Naive thymus-derived CD4-positive, alpha-beta T cell (primary cell): ENCODE results near the gene MBD6. TPM values are rescaled to one million over a fixed set of nuclear protein-coding genes. Genes with fewer than 3 reads are reported as not detected.

ENCODE experiments used
- ATAC-seq: fragments of 150-1000 bp; cut with Tn5 transposase; 2 replicates; pipeline ENCODE4 v1.10.0; 2021; ENCODE audit warnings: mild to moderate bottlenecking, moderate library complexity
- CTCF ChIA-PET: fragments of 350-600 bp; sonication (Branson Sonifier 250); formaldehyde crosslinking; loops from one replicate; lab custom pipeline; 2021; ENCODE audit warnings: antibody characterized with exemption; lab: Charles Lee
- POLR2A ChIA-PET: fragments of 350-600 bp; sonication (Branson Sonifier 250); formaldehyde crosslinking; loops from one replicate; lab custom pipeline; 2021; ENCODE audit warnings: antibody characterized with exemption, inconsistent platforms; lab: Charles Lee
- DNase-seq, 9 donors: peaks; one replicate each; pipeline versions ENCODE4 v3.0.0 to v3.0.0-alpha.2; 2020 to 2022; ENCODE audit warnings: mixed read lengths in 1 of 9
- H3K27ac ChIP-seq: one replicate; pipeline ENCODE4 v1.7.0; 2013; ENCODE audit warnings: mild to moderate bottlenecking, low read depth, low read length, moderate library complexity
- H3K27me3 ChIP-seq, 2 donors: one replicate each; pipeline ENCODE4 v1.7.0; 2013; ENCODE audit warnings: low read length in 2 of 2, mild to moderate bottlenecking in 2 of 2, moderate library complexity in 2 of 2; ENCODE audit not compliant: control insufficient read depth in 2 of 2, insufficient read depth in 2 of 2
- H3K36me3 ChIP-seq, 3 experiments: 1 replicate in 2 of 3; 2 replicates in 1 of 3; pipeline ENCODE4 v1.7.0; 2013; ENCODE audit warnings: low read length in 3 of 3, mild to moderate bottlenecking in 3 of 3, moderate library complexity in 1 of 3; ENCODE audit not compliant: insufficient read depth in 3 of 3, control insufficient read depth in 2 of 3
- H3K4me1 ChIP-seq, 2 donors: one replicate each; pipeline ENCODE4 v1.7.0; 2013; ENCODE audit warnings: low read length in 2 of 2, mild to moderate bottlenecking in 2 of 2, moderate library complexity in 1 of 2; ENCODE audit not compliant: control insufficient read depth in 2 of 2, insufficient read depth in 2 of 2
- H3K4me3 ChIP-seq: 2 replicates; pipeline ENCODE4 v1.7.0; 2013; ENCODE audit warnings: mild to moderate bottlenecking, low read length
- H3K9me3 ChIP-seq, 3 experiments: 1 replicate in 2 of 3; 2 replicates in 1 of 3; pipeline ENCODE4 v1.7.0; 2013; ENCODE audit warnings: low read length in 3 of 3; ENCODE audit not compliant: control insufficient read depth in 2 of 3
- H3K27ac Mint-ChIP-seq, 9 donors: one replicate each; pipeline ENCODE4 v1.8.0; 2020 to 2022; ENCODE audit warnings: mixed read lengths in 9 of 9, mild to moderate bottlenecking in 8 of 9, moderate library complexity in 5 of 9, inconsistent platforms in 2 of 9
- H3K27me3 Mint-ChIP-seq, 5 donors: one replicate each; pipeline ENCODE4 v1.8.0; 2021 to 2022; ENCODE audit warnings: mixed read lengths in 5 of 5, mild to moderate bottlenecking in 1 of 5
- H3K36me3 Mint-ChIP-seq, 5 donors: one replicate each; pipeline ENCODE4 v1.8.0; 2020 to 2022; ENCODE audit warnings: mixed read lengths in 5 of 5, mild to moderate bottlenecking in 3 of 5, inconsistent platforms in 1 of 5
- H3K4me1 Mint-ChIP-seq, 7 donors: one replicate each; pipeline ENCODE4 v1.8.0; 2020 to 2022; ENCODE audit warnings: mixed read lengths in 7 of 7, mild to moderate bottlenecking in 3 of 7, inconsistent platforms in 1 of 7
- H3K4me3 Mint-ChIP-seq, 10 donors: one replicate each; pipeline ENCODE4 v1.8.0; 2020 to 2022; ENCODE audit warnings: mild to moderate bottlenecking in 10 of 10, mixed read lengths in 10 of 10, moderate library complexity in 6 of 10, inconsistent platforms in 2 of 10
- H3K9me3 Mint-ChIP-seq, 11 donors: one replicate each; pipeline ENCODE4 v1.8.0; 2020 to 2022; ENCODE audit warnings: mixed read lengths in 11 of 11, mild to moderate bottlenecking in 4 of 11, inconsistent platforms in 1 of 11, moderate library complexity in 1 of 11
- intact Hi-C, 2 donors: fragments of 100-400 bp; cut with micrococcal nuclease; formaldehyde crosslinking; loops; one replicate each; pipeline ENCODE4 v1.15.1; 2023
- polyA plus RNA-seq, 2 donors: library from polyadenylated mRNA; unstranded; fragments of 300-500 nt; fragmentation: Illumina TruSeq; gene quantifications; one replicate each; pipeline ENCODE4 v1.2.3, GENCODE V29; 2021
- total RNA-seq, 6 experiments: library from RNA in 5 of 6; stranded (reverse) in 5 of 6; gene quantifications; 1 replicate in 5 of 6; 2 replicates in 1 of 6; pipeline ENCODE4 v1.2.3 and lab custom pipeline; 2021 to 2026

The MBD6 gene
- 100 to 1,000 TPM in 4 of 5 experiments, 10 to 100 TPM in 1; 85.2 to 127 (median 120) TPM for total RNA-seq
- polyA plus RNA-seq, result 1 to 10 TPM in 1 of 2 donors, under 1 TPM in 1; 0.50 to 1.0 TPM
- 18.7 reads per million, percentile 49 among the genes with 10 or more reads in this experiment for total RNA-seq (lab: John Stamatoyannopoulos, UW)

GRCh38 chr12:57522011-57522886, at the start of gene MBD6:
Gene MBD6, plus strand, starts transcription at chr12:57522824. Its CDS starts 1,480 bp downstream, at chr12:57524304.
- Histone ChIP-seq H3K4me1 (peaks cover 32 to 41% of the 10 kb centered on the region in 2 donors), H3K9me3 (no peaks in the 10 kb centered on the region), H3K36me3 (peaks cover 0 to 38% (median 7%) of the 10 kb centered on the region in 3 experiments), H3K27ac (peak within 1 kb of the TSS; percentile 91), H3K4me3 (peak within 1 kb of the TSS; percentile 68), H3K27me3 (no peaks in the 10 kb centered on the region)
- ATAC-seq (peak; percentile 59), DNase-seq (peak; percentile 86 to 96 (median 92))
- H3K27me3 Mint-ChIP-seq, result peaks cover 0 to 7% (median 0%) of the 10 kb centered on the region in 5 donors
- peaks cover 0 to 14% (median 0%) of the 10 kb centered on the region in 11 donors for H3K9me3 Mint-ChIP-seq
- peaks cover 44 to 62% (median 55%) of the 10 kb centered on the region in 7 donors for H3K4me1 Mint-ChIP-seq
- H3K4me3 Mint-ChIP-seq, result peak within 1 kb of the TSS; percentile 92 to 99 (median 98)
- POLR2A ChIA-PET, result interaction anchor here (1.2 to 1.8 kb wide), 2 partner anchors 45 to 62 kb away, joined by 3 to 15 read pairs; no protein-coding TSS in a partner anchor
- peaks cover 0 to 19% (median 5%) of the 10 kb centered on the region in 5 donors for H3K36me3 Mint-ChIP-seq
- peak within 1 kb of the TSS; percentile 97 to 100 (median 99) for H3K27ac Mint-ChIP-seq
- intact Hi-C loops, result loop anchor here (1.0 to 10.0 kb wide), 9 partner anchors 61 to 1705 kb away; partner anchors contain the start of genes DGKA (in 1 of the 2), NAB2 (in 1 of the 2), NACA (in 1 of the 2) and RPL41 (in 1 of the 2)
- CTCF ChIA-PET, result interaction anchor here (1.2 kb wide), 1 partner anchor 40 kb away, joined by 4 read pairs; no protein-coding TSS in a partner anchor

GRCh38 chr12:57473392-57473791, 49.2 kb upstream of the MBD6 start:
- Histone ChIP-seq H3K4me1 (peaks cover 31 to 47% of the 10 kb centered on the region in 2 donors), H3K9me3 (no peaks in the 10 kb centered on the region), H3K27me3 (no peaks in the 10 kb centered on the region), H3K27ac (peak overlapping the region; percentile 94), H3K36me3 (peaks cover 23 to 70% (median 41%) of the 10 kb centered on the region in 3 experiments), H3K4me3 (no peak overlapping the region)
- H3K36me3 Mint-ChIP-seq, result peaks cover 7 to 42% (median 36%) of the 10 kb centered on the region in 5 donors
- no peaks in the 10 kb centered on the region for H3K27me3 Mint-ChIP-seq
- no peaks in the 10 kb centered on the region for H3K9me3 Mint-ChIP-seq
- ATAC-seq (no peak), DNase-seq (no peak)
- peaks cover 38 to 65% (median 50%) of the 10 kb centered on the region in 7 donors for H3K4me1 Mint-ChIP-seq
- POLR2A ChIA-PET, result interaction anchor here (0.9 to 2.0 kb wide), 3 partner anchors 8 to 50 kb away, joined by 3 to 15 read pairs (median 3); partner anchors contain the start of gene DDIT3
- CTCF ChIA-PET, result interaction anchor here (9.6 kb wide), 1 partner anchor 13 kb away, joined by 101 read pairs; the partner anchor contains the start of gene GLI1
- intact Hi-C loops, result no loop called here
- peak overlapping the region in 9 of 10 donors; percentile 65 to 90 (median 78) for H3K4me3 Mint-ChIP-seq
- peak overlapping the region in 8 of 9 donors; percentile 80 to 93 (median 88) for H3K27ac Mint-ChIP-seq

- CTCF ChIA-PET, result interaction anchor here (9.6 kb wide), 1 partner anchor 13 kb away, joined by 101 read pairs; the partner anchor contains the start of gene GLI1
- Mint-ChIP-seq H3K9me3 (no peaks in the 10 kb centered on the region), H3K4me3 (peak overlapping the region; percentile 63 to 90 (median 78)), H3K4me1 (peaks cover 42 to 69% (median 55%) of the 10 kb centered on the region in 7 donors), H3K36me3 (peaks cover 6 to 41% (median 34%) of the 10 kb centered on the region in 5 donors), H3K27ac (peak overlapping the region; percentile 71 to 93 (median 90)), H3K27me3 (no peaks in the 10 kb centered on the region)
- no peak overlapping the region for H3K4me3 ChIP-seq
- POLR2A ChIA-PET, result interaction anchor here (0.6 to 2.0 kb wide), 7 partner anchors 8 to 75 kb away, joined by 3 to 15 read pairs (median 4); partner anchors contain the start of gene DDIT3
- no peak for DNase-seq
- no peaks in the 10 kb centered on the region for H3K27me3 ChIP-seq
- ATAC-seq, result no peak
- H3K36me3 ChIP-seq, result peaks cover 23 to 67% (median 41%) of the 10 kb centered on the region in 3 experiments
- peak overlapping the region; percentile 94 for H3K27ac ChIP-seq
- intact Hi-C loops, result no loop called here
- H3K9me3 ChIP-seq, result no peaks in the 10 kb centered on the region
- H3K4me1 ChIP-seq, result peaks cover 36 to 52% of the 10 kb centered on the region in 2 donors
Observed at GRCh38 chr12:57473886-57474285, 48.7 kb upstream of the MBD6 start.

GRCh38 chr12:57474430-57474829, 48.2 kb upstream of the MBD6 start:
- Mint-ChIP-seq H3K27me3 (no peaks in the 10 kb centered on the region), H3K4me1 (peaks cover 48 to 71% (median 59%) of the 10 kb centered on the region in 7 donors), H3K9me3 (no peaks in the 10 kb centered on the region), H3K4me3 (peak overlapping the region; percentile 63 to 90 (median 78)), H3K27ac (peak overlapping the region; percentile 71 to 93 (median 90)), H3K36me3 (peaks cover 6 to 38% (median 30%) of the 10 kb centered on the region in 5 donors)
- ATAC-seq, result no peak
- ChIA-PET POLR2A (interaction anchor here (0.6 to 2.0 kb wide), 8 partner anchors 8 to 75 kb away, joined by 3 to 15 read pairs (median 4); partner anchors contain the start of gene DDIT3), CTCF (interaction anchor here (1.6 to 9.6 kb wide), 2 partner anchors 14 to 19 kb away, joined by 4 to 101 read pairs; partner anchors contain the start of gene GLI1)
- intact Hi-C loops, result no loop called here
- Histone ChIP-seq H3K27me3 (no peaks in the 10 kb centered on the region), H3K27ac (peak overlapping the region; percentile 94), H3K9me3 (no peaks in the 10 kb centered on the region), H3K36me3 (peaks cover 23 to 62% (median 41%) of the 10 kb centered on the region in 3 experiments), H3K4me3 (no peak overlapping the region), H3K4me1 (peaks cover 42 to 57% of the 10 kb centered on the region in 2 donors)
- DNase-seq, result no peak

- Mint-ChIP-seq H3K4me1 (peaks cover 52 to 75% (median 63%) of the 10 kb centered on the region in 7 donors), H3K4me3 (peak overlapping the region; percentile 63 to 90 (median 78)), H3K9me3 (no peaks in the 10 kb centered on the region), H3K27me3 (no peaks in the 10 kb centered on the region), H3K27ac (peak overlapping the region; percentile 71 to 93 (median 90)), H3K36me3 (peaks cover 6 to 39% (median 29%) of the 10 kb centered on the region in 5 donors)
- Histone ChIP-seq H3K27ac (peak overlapping the region; percentile 94), H3K36me3 (peaks cover 23 to 58% (median 41%) of the 10 kb centered on the region in 3 experiments), H3K4me1 (peaks cover 45 to 62% of the 10 kb centered on the region in 2 donors), H3K4me3 (no peak overlapping the region), H3K9me3 (no peaks in the 10 kb centered on the region), H3K27me3 (no peaks in the 10 kb centered on the region)
- ChIA-PET CTCF (interaction anchor here (1.6 to 9.6 kb wide), 2 partner anchors 14 to 19 kb away, joined by 4 to 101 read pairs; partner anchors contain the start of gene GLI1), POLR2A (interaction anchor here (0.6 to 2.0 kb wide), 6 partner anchors 9 to 52 kb away, joined by 3 to 15 read pairs (median 4); partner anchors contain the start of gene DDIT3)
- intact Hi-C loops, result loop anchor here (5.0 kb wide), 4 partner anchors 217 to 388 kb away; partner anchors contain the start of genes NAB2 (in 2 of the 2), OS9 (in 2 of the 2) and CDK4 (in 1 of the 2)
- no peak for ATAC-seq
- no peak for DNase-seq
Observed at GRCh38 chr12:57474862-57475261, 47.8 kb upstream of the MBD6 start.
